SK-N-SH (cell line): ENCODE data around the gene FBXW8. TPM values are rescaled to one million over a fixed set of nuclear protein-coding genes. Genes with fewer than 3 reads are reported as not detected.

ENCODE experiments used
- CTCF ChIA-PET: fragments of 300-600, 350-600 bp; formaldehyde crosslinking; extraction: SDS; loops from one replicate; lab custom pipeline; 2021; lab: Yijun Ruan, JAX
- POLR2A ChIA-PET: fragments of 350-600 bp; sonication (Branson Sonifier 250); formaldehyde crosslinking; extraction: SDS; loops from one replicate; lab custom pipeline; 2020; ENCODE audit warnings: antibody characterized with exemption, inconsistent platforms; lab: Yijun Ruan, JAX
- DNase-seq: peaks from one replicate; pipeline ENCODE4 v3.0.0; 2012
- H2AFZ ChIP-seq: fragments of 200-600 bp; sonication (generic); 2 replicates; pipeline ENCODE4 v1.8.1; 2016; ENCODE audit warnings: antibody characterized with exemption, mild to moderate bottlenecking, low read depth
- H3F3A ChIP-seq: fragments of 200-600 bp; sonication (generic); replicated peaks from 2 replicates; pipeline ENCODE3; 2016; ENCODE audit warnings: antibody characterized with exemption, mild to moderate bottlenecking; ENCODE audit not compliant: insufficient read depth
- H3K27ac ChIP-seq, 2 experiments: fragments of 200-500 bp in 1 of 2; fragments of 200-600 bp in 1 of 2; sonication (Bioruptor generic) in 1 of 2; sonication (generic), shearing (Covaris generic) in 1 of 2; 2 replicates each; pipeline versions ENCODE4 v1.5.1 to v1.6.1; 2014 to 2016; ENCODE audit warnings: low read depth in 2 of 2, inconsistent platforms in 1 of 2, low read length in 1 of 2, mild to moderate bottlenecking in 1 of 2, mixed read lengths in 1 of 2
- H3K27me3 ChIP-seq: fragments of 200-600 bp; sonication (generic), shearing (Covaris generic); 2 replicates; pipeline ENCODE4 v1.6.1; 2016; ENCODE audit warnings: mixed run types; ENCODE audit not compliant: insufficient read depth
- H3K36me3 ChIP-seq, 2 experiments: fragments of 200-500 bp in 1 of 2; fragments of 200-600 bp in 1 of 2; sonication (Bioruptor generic) in 1 of 2; sonication (generic) in 1 of 2; replicated peaks in 1 of 2; 2 replicates each; pipeline versions ENCODE3 to v1.5.1; 2014 to 2016; ENCODE audit warnings: low read length in 1 of 2, mild to moderate bottlenecking in 1 of 2; ENCODE audit not compliant: insufficient read depth in 2 of 2, control insufficient read depth in 1 of 2
- H3K4me1 ChIP-seq, 2 experiments: fragments of 200-500 bp in 1 of 2; fragments of 200-600 bp in 1 of 2; sonication (Bioruptor generic) in 1 of 2; sonication (generic), shearing (Covaris generic) in 1 of 2; 2 replicates each; pipeline versions ENCODE4 v1.5.1 to v1.6.1; 2014 to 2016; ENCODE audit warnings: low read depth in 1 of 2, low read length in 1 of 2, mixed run types in 1 of 2; ENCODE audit not compliant: insufficient read depth in 2 of 2, control insufficient read depth in 1 of 2
- H3K4me2 ChIP-seq: fragments of 200-600 bp; sonication (generic), shearing (Covaris generic); 2 replicates; pipeline ENCODE4 v1.6.1; 2017; ENCODE audit warnings: mixed run types
- H3K4me3 ChIP-seq, 2 experiments: fragments of 200-500 bp in 1 of 2; fragments of 200-600 bp in 1 of 2; sonication (Bioruptor generic) in 1 of 2; sonication (generic), shearing (Covaris generic) in 1 of 2; 2 replicates each; pipeline versions ENCODE4 v1.5.1 to v1.8.1; 2014 to 2016; ENCODE audit warnings: low read depth in 2 of 2, inconsistent platforms in 1 of 2, low read length in 1 of 2, mild to moderate bottlenecking in 1 of 2, mixed read lengths in 1 of 2, moderate library complexity in 1 of 2
- H3K79me2 ChIP-seq: fragments of 200-600 bp; sonication (generic); 2 replicates; pipeline ENCODE4 v1.8.1; 2017; ENCODE audit warnings: mild to moderate bottlenecking; ENCODE audit not compliant: insufficient read depth
- H3K9ac ChIP-seq: fragments of 200-600 bp; sonication (generic); 2 replicates; pipeline ENCODE4 v1.6.1; 2017; ENCODE audit warnings: mixed run types
- H3K9me2 ChIP-seq: fragments of 200-600 bp; sonication (generic); 2 replicates; pipeline ENCODE4 v1.6.1; 2017; ENCODE audit warnings: mixed run types
- H3K9me3 ChIP-seq: fragments of 200-600 bp; sonication (generic); 2 replicates; pipeline ENCODE4 v1.6.1; 2017; ENCODE audit warnings: mixed run types, mild to moderate bottlenecking, moderate library complexity
- H4K20me1 ChIP-seq: fragments of 200-600 bp; sonication (generic); 2 replicates; pipeline ENCODE4 v1.6.1; 2017; ENCODE audit warnings: mild to moderate bottlenecking, mixed run types; ENCODE audit not compliant: insufficient read depth
- CHD2 ChIP-seq: fragments of 150-350 bp; IDR thresholded peaks from 2 replicates; pipeline ENCODE4 v1.6.1; 2018; ENCODE audit warnings: low read length; ENCODE audit not compliant: partially characterized antibody
- ELF1 ChIP-seq: IDR thresholded peaks from 2 replicates; pipeline ENCODE4 v1.4.0; 2012
- EZH2phosphoT487 ChIP-seq: fragments of 200-600 bp; sonication (generic); IDR thresholded peaks from 2 replicates; pipeline ENCODE4 v1.6.1; 2017; ENCODE audit warnings: low read depth, mixed run types, mild to moderate bottlenecking, antibody characterized with exemption, moderate library complexity, borderline replicate concordance
- FOXM1 ChIP-seq: IDR thresholded peaks from 2 replicates; pipeline ENCODE4 v1.4.0; 2012; ENCODE audit warnings: low read depth, mild to moderate bottlenecking
- GATA2 ChIP-seq: sonication (generic); formaldehyde crosslinking; IDR thresholded peaks from 2 replicates; pipeline ENCODE4 v1.5.0; 2020; ENCODE audit warnings: mild to moderate bottlenecking, missing genetic modification reagents
- IRF3 ChIP-seq: fragments of 150-350 bp; IDR thresholded peaks from 2 replicates; pipeline ENCODE4 v1.6.1; 2016; ENCODE audit warnings: mild to moderate bottlenecking, low read depth, low read length
- MAX ChIP-seq: IDR thresholded peaks from 2 replicates; pipeline ENCODE4 v1.4.0; 2012; ENCODE audit warnings: low read depth
- MEF2A ChIP-seq: IDR thresholded peaks from 2 replicates; pipeline ENCODE4 v1.4.0; 2012; ENCODE audit warnings: low read depth, borderline replicate concordance
- MXI1 ChIP-seq: IDR thresholded peaks from 2 replicates; pipeline ENCODE4 v1.6.1; 2012; ENCODE audit warnings: mild to moderate bottlenecking, low read depth, low read length, improper control_type of control experiment
- NFIC ChIP-seq: IDR thresholded peaks from 2 replicates; pipeline ENCODE4 v1.4.0; 2012; ENCODE audit warnings: borderline replicate concordance
- PBX3 ChIP-seq: IDR thresholded peaks from 2 replicates; pipeline ENCODE4; 2012
- RAD21 ChIP-seq: IDR thresholded peaks from 2 replicates; pipeline ENCODE4 v1.6.1; 2012; ENCODE audit warnings: mild to moderate bottlenecking, low read length
- RCOR1 ChIP-seq: fragments of 150-350 bp; IDR thresholded peaks from 2 replicates; pipeline ENCODE4 v1.6.1; 2017; ENCODE audit warnings: antibody characterized with exemption, low read length
- RFX5 ChIP-seq: IDR thresholded peaks from 2 replicates; pipeline ENCODE4 v1.6.1; 2012; ENCODE audit warnings: mild to moderate bottlenecking, improper control_type of control experiment, low read length
- RXRA ChIP-seq: IDR thresholded peaks from 2 replicates; pipeline ENCODE4 v1.4.0; 2012; ENCODE audit warnings: low read depth, mild to moderate bottlenecking, borderline replicate concordance
- SIN3A ChIP-seq: IDR thresholded peaks from 2 replicates; pipeline ENCODE4 v1.6.1; 2012; ENCODE audit warnings: low read depth, mild to moderate bottlenecking, low read length, moderate library complexity, borderline replicate concordance
- TAF1 ChIP-seq: IDR thresholded peaks from 2 replicates; pipeline ENCODE4 v1.6.1; 2012; ENCODE audit warnings: low read depth, mild to moderate bottlenecking, low read length, moderate library complexity, borderline replicate concordance
- TEAD4 ChIP-seq: IDR thresholded peaks from 2 replicates; pipeline ENCODE4 v1.4.0; 2012; ENCODE audit warnings: mild to moderate bottlenecking, borderline replicate concordance; ENCODE audit not compliant: insufficient read depth
- USF2 ChIP-seq: fragments of 150-350 bp; IDR thresholded peaks from 2 replicates; pipeline ENCODE4 v1.6.1; 2017; ENCODE audit warnings: antibody characterized with exemption, low read length, low read depth, borderline replicate concordance
- YY1 ChIP-seq: IDR thresholded peaks from 2 replicates; pipeline ENCODE4 v1.4.0; 2012; ENCODE audit warnings: low read depth, mild to moderate bottlenecking
- ZBTB33 ChIP-seq: IDR thresholded peaks from 2 replicates; pipeline ENCODE4 v1.4.0; 2012; ENCODE audit warnings: low read depth, borderline replicate concordance
- WGBS: methylation state at CpG from one replicate; pipeline ENCODE4 v1.1.6; 2017; ENCODE audit warnings: low lambda C conversion rate; 5-methylcytosine and 5-hydroxymethylcytosine counted together
- polyA plus RNA-seq, 3 experiments: library from polyadenylated mRNA; depleted of rRNA; stranded (reverse); fragments of >200 nt; gene quantifications; 2 replicates each; pipeline ENCODE4 v1.2.3, GENCODE V29; 2012

FBXW8 gene
- polyA plus RNA-seq, 1 of the 3 experiments (the other 2 are of a cell fraction) = 15.6 TPM

- Histone ChIP-seq H3K27ac (no peak overlapping the region), H3K9me2 (no peaks in the 10 kb centered on the region), H3K79me2 (no peaks in the 10 kb centered on the region), H3K4me1 (no peaks in the 10 kb centered on the region; a peak in 1 of 4 replicates), H4K20me1 (no peaks in the 10 kb centered on the region), H3K4me2 (no peak overlapping the region), H2AFZ (no peak overlapping the region), H3K4me3 (no peak overlapping the region), H3K27me3 (no peaks in the 10 kb centered on the region; the same call in 1 of the 2 replicates), H3K9me3 (no peaks in the 10 kb centered on the region), H3F3A (no peaks in the 10 kb centered on the region), H3K9ac (no peak overlapping the region), H3K36me3 (no peaks in the 10 kb centered on the region)
- CTCF ChIA-PET = interaction anchor here (1.4 kb wide), 1 partner anchor 9 kb away, joined by 5 read pairs; no protein-coding TSS in a partner anchor
- POLR2A ChIA-PET = no interaction called here
- 51% methylated on average over 7 of the region's 8 CpGs for WGBS
- no peak for DNase-seq
- no peak for TF ChIP-seq RFX5
Measured at GRCh38 chr12:117059156-117059555, 148.4 kb downstream of the FBXW8 start.

GRCh38 chr12:117060246-117060928 is 149.6 kb downstream of the FBXW8 start:
- H3K27ac ChIP-seq = no peak overlapping the region
- TF ChIP-seq TEAD4 (no peak), PBX3 (no peak), MXI1 (no peak), FOXM1 (no peak), GATA2 (CRISPR knock-in tag) (no peak), SIN3A (no peak), IRF3 (no peak), RAD21 (no peak), YY1 (no peak), NFIC (no peak), MAX (no peak), TAF1 (no peak), RXRA (no peak), CHD2 (no peak), RCOR1 (no peak), USF2 (no peak), ZBTB33 (no peak), MEF2A (no peak), EZH2phosphoT487 (no peak), ELF1 (no peak)
- H3K27me3 ChIP-seq = no peaks in the 10 kb centered on the region; the same call in 1 of the 2 replicates
- 64% methylated on average over 15 of the region's 21 CpGs for WGBS
- no peaks in the 10 kb centered on the region for H3K9me3 ChIP-seq
- no peaks in the 10 kb centered on the region for H3K9me2 ChIP-seq
- no peaks in the 10 kb centered on the region; a peak in 1 of 4 replicates for H3K4me1 ChIP-seq
- H4K20me1 ChIP-seq = no peaks in the 10 kb centered on the region
- ChIA-PET CTCF (interaction anchor here (1.0 to 1.1 kb wide), 2 partner anchors 8 to 54 kb away, joined by 3 read pairs; no protein-coding TSS in a partner anchor), POLR2A (no interaction called here)
- no peaks in the 10 kb centered on the region for H3K36me3 ChIP-seq
- no peak overlapping the region for H3K9ac ChIP-seq
- DNase-seq = no peak
- H3F3A ChIP-seq = no peaks in the 10 kb centered on the region
- H3K4me2 ChIP-seq = no peak overlapping the region
- H3K4me3 ChIP-seq = no peak overlapping the region
- no peak overlapping the region for H2AFZ ChIP-seq
- H3K79me2 ChIP-seq = no peaks in the 10 kb centered on the region
